Naive thymus-derived CD4-positive, alpha-beta T cell (primary cell): Measurements from ENCODE around the gene ANO6. TPM values are rescaled to one million over a fixed set of nuclear protein-coding genes. Genes with fewer than 3 reads are reported as not detected.

ENCODE experiments used
- ATAC-seq: fragments of 150-1000 bp; cut with Tn5 transposase; 2 replicates; pipeline ENCODE4 v1.10.0; 2021; ENCODE audit warnings: mild to moderate bottlenecking, moderate library complexity
- CTCF ChIA-PET: fragments of 350-600 bp; sonication (Branson Sonifier 250); formaldehyde crosslinking; loops from one replicate; lab custom pipeline; 2021; ENCODE audit warnings: antibody characterized with exemption; lab: Charles Lee
- POLR2A ChIA-PET: fragments of 350-600 bp; sonication (Branson Sonifier 250); formaldehyde crosslinking; loops from one replicate; lab custom pipeline; 2021; ENCODE audit warnings: antibody characterized with exemption, inconsistent platforms; lab: Charles Lee
- DNase-seq, 9 donors: peaks; one replicate each; pipeline versions ENCODE4 v3.0.0 to v3.0.0-alpha.2; 2020 to 2022; ENCODE audit warnings: mixed read lengths in 1 of 9
- H3K27ac ChIP-seq: one replicate; pipeline ENCODE4 v1.7.0; 2013; ENCODE audit warnings: mild to moderate bottlenecking, low read depth, low read length, moderate library complexity
- H3K27me3 ChIP-seq, 2 donors: one replicate each; pipeline ENCODE4 v1.7.0; 2013; ENCODE audit warnings: low read length in 2 of 2, mild to moderate bottlenecking in 2 of 2, moderate library complexity in 2 of 2; ENCODE audit not compliant: control insufficient read depth in 2 of 2, insufficient read depth in 2 of 2
- H3K36me3 ChIP-seq, 3 experiments: 1 replicate in 2 of 3; 2 replicates in 1 of 3; pipeline ENCODE4 v1.7.0; 2013; ENCODE audit warnings: low read length in 3 of 3, mild to moderate bottlenecking in 3 of 3, moderate library complexity in 1 of 3; ENCODE audit not compliant: insufficient read depth in 3 of 3, control insufficient read depth in 2 of 3
- H3K4me1 ChIP-seq, 2 donors: one replicate each; pipeline ENCODE4 v1.7.0; 2013; ENCODE audit warnings: low read length in 2 of 2, mild to moderate bottlenecking in 2 of 2, moderate library complexity in 1 of 2; ENCODE audit not compliant: control insufficient read depth in 2 of 2, insufficient read depth in 2 of 2
- H3K4me3 ChIP-seq: 2 replicates; pipeline ENCODE4 v1.7.0; 2013; ENCODE audit warnings: mild to moderate bottlenecking, low read length
- H3K9me3 ChIP-seq, 3 experiments: 1 replicate in 2 of 3; 2 replicates in 1 of 3; pipeline ENCODE4 v1.7.0; 2013; ENCODE audit warnings: low read length in 3 of 3; ENCODE audit not compliant: control insufficient read depth in 2 of 3
- H3K27ac Mint-ChIP-seq, 9 donors: one replicate each; pipeline ENCODE4 v1.8.0; 2020 to 2022; ENCODE audit warnings: mixed read lengths in 9 of 9, mild to moderate bottlenecking in 8 of 9, moderate library complexity in 5 of 9, inconsistent platforms in 2 of 9
- H3K27me3 Mint-ChIP-seq, 5 donors: one replicate each; pipeline ENCODE4 v1.8.0; 2021 to 2022; ENCODE audit warnings: mixed read lengths in 5 of 5, mild to moderate bottlenecking in 1 of 5
- H3K36me3 Mint-ChIP-seq, 5 donors: one replicate each; pipeline ENCODE4 v1.8.0; 2020 to 2022; ENCODE audit warnings: mixed read lengths in 5 of 5, mild to moderate bottlenecking in 3 of 5, inconsistent platforms in 1 of 5
- H3K4me1 Mint-ChIP-seq, 7 donors: one replicate each; pipeline ENCODE4 v1.8.0; 2020 to 2022; ENCODE audit warnings: mixed read lengths in 7 of 7, mild to moderate bottlenecking in 3 of 7, inconsistent platforms in 1 of 7
- H3K4me3 Mint-ChIP-seq, 10 donors: one replicate each; pipeline ENCODE4 v1.8.0; 2020 to 2022; ENCODE audit warnings: mild to moderate bottlenecking in 10 of 10, mixed read lengths in 10 of 10, moderate library complexity in 6 of 10, inconsistent platforms in 2 of 10
- H3K9me3 Mint-ChIP-seq, 11 donors: one replicate each; pipeline ENCODE4 v1.8.0; 2020 to 2022; ENCODE audit warnings: mixed read lengths in 11 of 11, mild to moderate bottlenecking in 4 of 11, inconsistent platforms in 1 of 11, moderate library complexity in 1 of 11
- intact Hi-C, 2 donors: fragments of 100-400 bp; cut with micrococcal nuclease; formaldehyde crosslinking; loops; one replicate each; pipeline ENCODE4 v1.15.1; 2023
- polyA plus RNA-seq, 2 donors: library from polyadenylated mRNA; unstranded; fragments of 300-500 nt; fragmentation: Illumina TruSeq; gene quantifications; one replicate each; pipeline ENCODE4 v1.2.3, GENCODE V29; 2021
- total RNA-seq, 6 experiments: library from RNA in 5 of 6; stranded (reverse) in 5 of 6; gene quantifications; 1 replicate in 5 of 6; 2 replicates in 1 of 6; pipeline ENCODE4 v1.2.3 and lab custom pipeline; 2021 to 2026

The ANO6 gene
- total and polyA plus RNA-seq, 7 experiments from 2014 or later = 15.1 to 29.7 (median 23.7) TPM

GRCh38 chr12:45327823-45328383, 112.0 kb downstream of the ANO6 start:
- H3K4me3 Mint-ChIP-seq = no peak overlapping the region
- H3K9me3 Mint-ChIP-seq = no peaks in the 10 kb centered on the region

GRCh38 chr12:45329238-45329637, 113.3 kb downstream of the ANO6 start:
- peaks cover 0 to 14% (median 8%) of the 10 kb centered on the region in 7 donors for H3K4me1 Mint-ChIP-seq
- Histone ChIP-seq H3K36me3 (peaks cover 0 to 4% (median 0%) of the 10 kb centered on the region in 3 experiments), H3K4me3 (no peak overlapping the region), H3K4me1 (no peaks in the 10 kb centered on the region), H3K27ac (no peak overlapping the region), H3K9me3 (no peaks in the 10 kb centered on the region), H3K27me3 (no peaks in the 10 kb centered on the region)
- no peak overlapping the region for H3K27ac Mint-ChIP-seq
- ATAC-seq (no peak), DNase-seq (no peak)
- POLR2A ChIA-PET = no interaction called here
- H3K36me3 Mint-ChIP-seq = peaks cover 0 to 23% (median 14%) of the 10 kb centered on the region in 5 donors
- no peak overlapping the region for H3K4me3 Mint-ChIP-seq
- no peaks in the 10 kb centered on the region for H3K27me3 Mint-ChIP-seq
- CTCF ChIA-PET = no interaction called here
- no peaks in the 10 kb centered on the region for H3K9me3 Mint-ChIP-seq
- intact Hi-C loops = no loop called here

More at GRCh38 chr12:45327823-45328383, 112.0 kb downstream of the ANO6 start:
- H3K4me3 ChIP-seq = no peak overlapping the region
- intact Hi-C loops = no loop called here
- no peaks in the 10 kb centered on the region for H3K4me1 ChIP-seq
- H3K27me3 ChIP-seq = no peaks in the 10 kb centered on the region
- POLR2A ChIA-PET = no interaction called here
- no peak overlapping the region for H3K27ac ChIP-seq
- DNase-seq = no peak
- Mint-ChIP-seq H3K27me3 (no peaks in the 10 kb centered on the region), H3K27ac (no peak overlapping the region), H3K36me3 (peaks cover 0 to 27% (median 13%) of the 10 kb centered on the region in 5 donors), H3K4me1 (peaks cover 0 to 16% (median 8%) of the 10 kb centered on the region in 7 donors)
- H3K36me3 ChIP-seq = peaks cover 0 to 4% (median 0%) of the 10 kb centered on the region in 3 experiments
- no peak for ATAC-seq
- H3K9me3 ChIP-seq = no peaks in the 10 kb centered on the region
- CTCF ChIA-PET = no interaction called here

GRCh38 chr12:45329702-45330101, 113.8 kb downstream of the ANO6 start:
- H3K27ac Mint-ChIP-seq = no peak overlapping the region
- H3K4me3 Mint-ChIP-seq = no peak overlapping the region
- Histone ChIP-seq H3K27me3 (no peaks in the 10 kb centered on the region), H3K9me3 (no peaks in the 10 kb centered on the region), H3K4me1 (no peaks in the 10 kb centered on the region), H3K4me3 (no peak overlapping the region), H3K36me3 (peaks cover 0 to 7% (median 0%) of the 10 kb centered on the region in 3 experiments), H3K27ac (no peak overlapping the region)
- intact Hi-C loops = no loop called here
- H3K9me3 Mint-ChIP-seq = no peaks in the 10 kb centered on the region
- ATAC-seq = no peak
- H3K27me3 Mint-ChIP-seq = no peaks in the 10 kb centered on the region
- no peak for DNase-seq
- H3K36me3 Mint-ChIP-seq = peaks cover 0 to 27% (median 18%) of the 10 kb centered on the region in 5 donors
- ChIA-PET CTCF (no interaction called here), POLR2A (no interaction called here)
- H3K4me1 Mint-ChIP-seq = peaks cover 0 to 13% (median 8%) of the 10 kb centered on the region in 7 donors

- H3K9me3 ChIP-seq = no peaks in the 10 kb centered on the region
- Mint-ChIP-seq H3K36me3 (peaks cover 0 to 30% (median 24%) of the 10 kb centered on the region in 5 donors), H3K4me3 (no peak overlapping the region), H3K27ac (no peak overlapping the region), H3K4me1 (peaks cover 0 to 13% (median 7%) of the 10 kb centered on the region in 7 donors), H3K27me3 (no peaks in the 10 kb centered on the region), H3K9me3 (no peaks in the 10 kb centered on the region)
- H3K27ac ChIP-seq = no peak overlapping the region
- no peaks in the 10 kb centered on the region for H3K27me3 ChIP-seq
- H3K4me3 ChIP-seq = no peak overlapping the region
- POLR2A ChIA-PET = no interaction called here
- H3K4me1 ChIP-seq = no peaks in the 10 kb centered on the region
- no peak for ATAC-seq
- H3K36me3 ChIP-seq = peaks cover 0 to 7% (median 0%) of the 10 kb centered on the region in 3 experiments
- intact Hi-C loops = no loop called here
- no peak for DNase-seq
- CTCF ChIA-PET = no interaction called here
Observed at GRCh38 chr12:45331552-45331951, 115.7 kb downstream of the ANO6 start.

- no peaks in the 10 kb centered on the region for H3K4me1 ChIP-seq
- intact Hi-C loops = no loop called here
- H3K4me3 Mint-ChIP-seq = no peak overlapping the region
- H3K4me3 ChIP-seq = no peak overlapping the region
- H3K9me3 Mint-ChIP-seq = no peaks in the 10 kb centered on the region
- ChIA-PET CTCF (no interaction called here), POLR2A (no interaction called here)
- no peak overlapping the region for H3K27ac ChIP-seq
- no peak overlapping the region for H3K27ac Mint-ChIP-seq
- no peak for ATAC-seq
- peaks cover 0 to 7% (median 0%) of the 10 kb centered on the region in 3 experiments for H3K36me3 ChIP-seq
- H3K27me3 ChIP-seq = no peaks in the 10 kb centered on the region
- no peaks in the 10 kb centered on the region for H3K9me3 ChIP-seq
- peaks cover 0 to 39% (median 25%) of the 10 kb centered on the region in 5 donors for H3K36me3 Mint-ChIP-seq
- peaks cover 0 to 3% (median 0%) of the 10 kb centered on the region in 7 donors for H3K4me1 Mint-ChIP-seq
- DNase-seq = no peak
- H3K27me3 Mint-ChIP-seq = no peaks in the 10 kb centered on the region
Observed at GRCh38 chr12:45334396-45334795, 118.5 kb downstream of the ANO6 start.

- intact Hi-C loops = no loop called here
- ChIA-PET POLR2A (interaction anchor here (1.3 kb wide), 1 partner anchor 10 kb away, joined by 3 read pairs; no protein-coding TSS in a partner anchor), CTCF (interaction anchor here (0.6 kb wide), 1 partner anchor 29 kb away, joined by 4 read pairs; no protein-coding TSS in a partner anchor)
- Mint-ChIP-seq H3K4me1 (peaks cover 0 to 3% (median 0%) of the 10 kb centered on the region in 7 donors), H3K36me3 (peaks cover 1 to 35% (median 22%) of the 10 kb centered on the region in 5 donors), H3K9me3 (no peaks in the 10 kb centered on the region), H3K27me3 (no peaks in the 10 kb centered on the region), H3K27ac (no peak overlapping the region), H3K4me3 (no peak overlapping the region)
- no peak for ATAC-seq
- H3K27ac ChIP-seq = no peak overlapping the region
- H3K4me1 ChIP-seq = no peaks in the 10 kb centered on the region
- no peak overlapping the region for H3K4me3 ChIP-seq
- peaks cover 0 to 7% (median 0%) of the 10 kb centered on the region in 3 experiments for H3K36me3 ChIP-seq
- H3K9me3 ChIP-seq = no peaks in the 10 kb centered on the region
- no peaks in the 10 kb centered on the region for H3K27me3 ChIP-seq
- DNase-seq = no peak
Observed at GRCh38 chr12:45336331-45336730, 120.4 kb downstream of the ANO6 start.
